ENCODE results near the gene XCL1.
A peak's percentile ranks its signal among the peaks of the same experiment; 100 is the strongest.

The XCL1 gene

DNA sequence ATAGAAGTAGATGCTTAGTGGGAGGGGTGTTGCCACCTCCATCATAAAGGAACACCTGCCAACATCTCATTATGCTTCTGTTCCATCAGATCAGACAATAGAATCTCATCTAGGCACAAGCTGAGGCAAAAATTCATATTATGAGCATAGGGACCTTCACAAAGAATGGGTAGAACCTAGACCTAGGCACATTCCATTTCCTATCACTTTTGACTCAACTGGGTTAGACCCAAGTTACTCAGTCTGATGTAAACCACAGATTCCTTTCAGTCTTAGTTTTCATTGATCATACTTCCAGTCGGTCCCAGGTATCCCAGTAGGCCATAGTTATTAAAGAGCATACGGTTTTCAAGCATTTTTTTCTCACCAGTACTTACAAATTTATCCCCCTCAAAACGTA is 21.7 kb downstream of the XCL1 start:
- Histone ChIP-seq H4K91ac (ENCODE audit: low read depth, low read length) (no peak overlapping the region), H2BK12ac (ENCODE audit: low read length) (no peak overlapping the region), H3K79me2 (ENCODE audit: control insufficient read depth, insufficient read depth, low read length, poor library complexity) (no peaks in the 10 kb centered on the region), H2AFZ (ENCODE audit: insufficient read depth, low read length, poor library complexity) (no peak overlapping the region), H4K8ac (ENCODE audit: low read depth, low read length) (no peak overlapping the region), H3K4me1 (ENCODE audit: control insufficient read depth in 1 of 2, insufficient read depth in 2 of 2, low read length in 2 of 2) (no peaks in the 10 kb centered on the region), H3K79me1 (ENCODE audit: low read length) (no peaks in the 10 kb centered on the region), H3K4me2 (ENCODE audit: low read length) (no peak overlapping the region), H2BK120ac (ENCODE audit: insufficient read depth, low read length, poor library complexity) (no peak overlapping the region), H3K27me3 (ENCODE audit: insufficient read depth, low read length) (no peaks in the 10 kb centered on the region), H3K9me3 (ENCODE audit: insufficient read depth, low read depth, low read length) (no peaks in the 10 kb centered on the region), H3K9ac (ENCODE audit: low read length) (no peak overlapping the region), H4K12ac (ENCODE audit: low read depth, low read length) (no peak overlapping the region), H3K27ac (ENCODE audit: low read depth, low read length) (no peak overlapping the region), H3K14ac (ENCODE audit: low read length) (no peak overlapping the region), H3K36me3 (ENCODE audit: control insufficient read depth in 1 of 2, insufficient read depth in 2 of 2, low read length in 2 of 2) (no peaks in the 10 kb centered on the region), H2AK5ac (ENCODE audit: low read length) (no peak overlapping the region), H2BK5ac (ENCODE audit: low read depth, low read length, poor library complexity) (no peak overlapping the region), H3K23ac (ENCODE audit: low read length) (no peak overlapping the region), H3K18ac (ENCODE audit: low read length) (no peak overlapping the region), H3K4me3 (ENCODE audit: low read depth, low read length) (no peak overlapping the region), H3K4ac (ENCODE audit: low read depth, low read length) (no peak overlapping the region)
- WGBS (ENCODE audit: extremely low coverage, insufficient coverage, insufficient read length), result no CpG with 5 or more reads among the region's 3 CpGs
- DNase-seq, result no peak

DNA sequence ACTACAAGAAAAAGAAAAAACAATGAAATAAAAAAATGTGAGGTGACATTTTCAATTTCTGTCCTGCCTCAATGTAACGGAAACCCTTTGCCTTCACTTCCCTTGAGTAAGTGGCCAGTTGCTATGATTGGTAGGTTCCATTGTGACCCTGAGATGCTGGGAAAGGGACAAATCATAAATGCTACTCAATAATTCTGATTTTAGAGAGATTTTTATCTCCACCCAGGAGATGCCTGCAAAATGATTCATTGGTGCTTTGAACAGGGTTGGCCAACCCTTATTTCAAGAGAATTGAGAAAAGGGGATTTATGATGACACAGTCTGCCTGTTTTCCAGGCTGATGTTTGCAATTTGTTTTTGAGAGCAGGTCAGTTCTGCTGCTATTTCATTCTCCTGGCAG is 22.5 kb downstream of the XCL1 start:
- no peak overlapping the region for H2BK120ac ChIP-seq (ENCODE audit: insufficient read depth, low read length, poor library complexity)
- H3K18ac ChIP-seq (ENCODE audit: low read length), result no peak overlapping the region
- no peak overlapping the region for H3K14ac ChIP-seq (ENCODE audit: low read length)
- no peak for DNase-seq
- H2BK12ac ChIP-seq (ENCODE audit: low read length), result no peak overlapping the region
- no peak overlapping the region for H3K27ac ChIP-seq (ENCODE audit: low read depth, low read length)
- WGBS (ENCODE audit: extremely low coverage, insufficient coverage, insufficient read length), result no CpG with 5 or more reads among the region's 1 CpG
- H4K8ac ChIP-seq (ENCODE audit: low read depth, low read length), result no peak overlapping the region
- no peaks in the 10 kb centered on the region for H3K4me1 ChIP-seq (ENCODE audit: control insufficient read depth in 1 of 2, insufficient read depth in 2 of 2, low read length in 2 of 2)
- no peak overlapping the region for H3K4ac ChIP-seq (ENCODE audit: low read depth, low read length)
- H3K27me3 ChIP-seq (ENCODE audit: insufficient read depth, low read length), result no peaks in the 10 kb centered on the region
- no peak overlapping the region for H2AK5ac ChIP-seq (ENCODE audit: low read length)
- H3K79me1 ChIP-seq (ENCODE audit: low read length), result no peaks in the 10 kb centered on the region
- H3K36me3 ChIP-seq (ENCODE audit: control insufficient read depth in 1 of 2, insufficient read depth in 2 of 2, low read length in 2 of 2), result no peaks in the 10 kb centered on the region
- H4K91ac ChIP-seq (ENCODE audit: low read depth, low read length), result no peak overlapping the region
- no peaks in the 10 kb centered on the region for H3K79me2 ChIP-seq (ENCODE audit: control insufficient read depth, insufficient read depth, low read length, poor library complexity)
- no peak overlapping the region for H4K12ac ChIP-seq (ENCODE audit: low read depth, low read length)
- no peak overlapping the region for H2BK5ac ChIP-seq (ENCODE audit: low read depth, low read length, poor library complexity)
- no peak overlapping the region for H3K23ac ChIP-seq (ENCODE audit: low read length)
- H2AFZ ChIP-seq (ENCODE audit: insufficient read depth, low read length, poor library complexity), result no peak overlapping the region
- no peaks in the 10 kb centered on the region for H3K9me3 ChIP-seq (ENCODE audit: insufficient read depth, low read depth, low read length)
- no peak overlapping the region for H3K4me3 ChIP-seq (ENCODE audit: low read depth, low read length)
- H3K4me2 ChIP-seq (ENCODE audit: low read length), result no peak overlapping the region
- no peak overlapping the region for H3K9ac ChIP-seq (ENCODE audit: low read length)

DNA sequence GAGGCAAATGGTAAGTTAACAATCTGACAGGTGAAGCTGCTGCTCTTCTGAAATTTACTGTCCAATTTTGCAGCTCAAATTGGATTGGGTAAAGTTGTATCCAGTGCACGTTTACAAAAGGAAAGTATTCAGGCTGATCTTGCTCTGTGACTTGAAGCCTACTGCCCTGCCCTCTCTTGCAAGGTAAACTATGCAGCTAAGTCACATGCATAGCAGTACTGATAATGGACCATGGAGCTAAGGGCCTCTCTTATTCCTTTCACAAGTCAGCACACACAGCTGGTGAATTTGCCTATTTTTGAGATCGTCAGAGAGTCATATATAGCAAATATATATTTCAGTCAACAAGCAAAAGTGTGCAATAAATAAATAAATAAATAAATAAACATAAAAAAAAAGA is 23.2 kb downstream of the XCL1 start:
- H2BK5ac ChIP-seq (ENCODE audit: low read depth, low read length, poor library complexity), result no peak overlapping the region
- no peak overlapping the region for H3K18ac ChIP-seq (ENCODE audit: low read length)
- no peak overlapping the region for H3K4ac ChIP-seq (ENCODE audit: low read depth, low read length)
- no peaks in the 10 kb centered on the region for H3K79me1 ChIP-seq (ENCODE audit: low read length)
- H3K9me3 ChIP-seq (ENCODE audit: insufficient read depth, low read depth, low read length), result no peaks in the 10 kb centered on the region
- H2AK5ac ChIP-seq (ENCODE audit: low read length), result no peak overlapping the region
- H3K4me1 ChIP-seq (ENCODE audit: control insufficient read depth in 1 of 2, insufficient read depth in 2 of 2, low read length in 2 of 2), result no peaks in the 10 kb centered on the region
- H3K4me3 ChIP-seq (ENCODE audit: low read depth, low read length), result no peak overlapping the region
- H2BK12ac ChIP-seq (ENCODE audit: low read length), result no peak overlapping the region
- no peaks in the 10 kb centered on the region for H3K79me2 ChIP-seq (ENCODE audit: control insufficient read depth, insufficient read depth, low read length, poor library complexity)
- H2AFZ ChIP-seq (ENCODE audit: insufficient read depth, low read length, poor library complexity), result no peak overlapping the region
- no peak overlapping the region for H3K9ac ChIP-seq (ENCODE audit: low read length)
- H3K14ac ChIP-seq (ENCODE audit: low read length), result no peak overlapping the region
- H2BK120ac ChIP-seq (ENCODE audit: insufficient read depth, low read length, poor library complexity), result no peak overlapping the region
- H3K27ac ChIP-seq (ENCODE audit: low read depth, low read length), result no peak overlapping the region
- no peak overlapping the region for H4K8ac ChIP-seq (ENCODE audit: low read depth, low read length)
- WGBS (ENCODE audit: extremely low coverage, insufficient coverage, insufficient read length), result no CpG with 5 or more reads among the region's 2 CpGs
- DNase-seq, result peak in 1 of 2 donors; percentile 57
- H3K27me3 ChIP-seq (ENCODE audit: insufficient read depth, low read length), result no peaks in the 10 kb centered on the region
- H4K91ac ChIP-seq (ENCODE audit: low read depth, low read length), result no peak overlapping the region
- H3K4me2 ChIP-seq (ENCODE audit: low read length), result no peak overlapping the region
- no peaks in the 10 kb centered on the region for H3K36me3 ChIP-seq (ENCODE audit: control insufficient read depth in 1 of 2, insufficient read depth in 2 of 2, low read length in 2 of 2)
- H3K23ac ChIP-seq (ENCODE audit: low read length), result no peak overlapping the region
- H4K12ac ChIP-seq (ENCODE audit: low read depth, low read length), result no peak overlapping the region

DNA sequence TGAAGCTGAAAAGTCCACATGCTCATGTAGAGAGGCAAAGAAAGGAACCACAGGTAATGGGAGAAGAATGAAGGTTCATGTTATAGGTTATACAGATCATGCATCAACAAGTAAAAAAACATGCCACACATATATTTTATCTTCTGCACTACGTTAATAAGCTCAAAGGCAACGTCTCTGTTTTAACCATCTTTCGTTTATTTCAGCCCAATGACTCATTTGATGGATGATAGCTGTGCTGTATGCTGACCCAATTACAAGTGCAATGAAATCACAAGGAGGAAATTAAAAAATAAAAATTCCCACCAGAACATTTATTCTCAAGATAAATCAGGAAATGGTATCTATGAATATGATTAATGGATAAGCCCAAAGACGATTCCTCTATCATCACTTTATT is 24.6 kb downstream of the XCL1 start:
- H3K4me2 ChIP-seq (ENCODE audit: low read length), result no peak overlapping the region
- H4K8ac ChIP-seq (ENCODE audit: low read depth, low read length), result no peak overlapping the region
- H3K27ac ChIP-seq (ENCODE audit: low read depth, low read length), result no peak overlapping the region
- H3K79me2 ChIP-seq (ENCODE audit: control insufficient read depth, insufficient read depth, low read length, poor library complexity), result no peaks in the 10 kb centered on the region
- H2AFZ ChIP-seq (ENCODE audit: insufficient read depth, low read length, poor library complexity), result no peak overlapping the region
- no peak overlapping the region for H3K18ac ChIP-seq (ENCODE audit: low read length)
- no peak overlapping the region for H4K12ac ChIP-seq (ENCODE audit: low read depth, low read length)
- H3K9ac ChIP-seq (ENCODE audit: low read length), result no peak overlapping the region
- H3K79me1 ChIP-seq (ENCODE audit: low read length), result no peaks in the 10 kb centered on the region
- no peak overlapping the region for H2AK5ac ChIP-seq (ENCODE audit: low read length)
- no peaks in the 10 kb centered on the region for H3K36me3 ChIP-seq (ENCODE audit: control insufficient read depth in 1 of 2, insufficient read depth in 2 of 2, low read length in 2 of 2)
- WGBS (ENCODE audit: extremely low coverage, insufficient coverage, insufficient read length), result no CpG with 5 or more reads among the region's 4 CpGs
- no peak overlapping the region for H2BK120ac ChIP-seq (ENCODE audit: insufficient read depth, low read length, poor library complexity)
- no peaks in the 10 kb centered on the region for H3K27me3 ChIP-seq (ENCODE audit: insufficient read depth, low read length)
- no peak overlapping the region for H3K4me3 ChIP-seq (ENCODE audit: low read depth, low read length)
- no peak overlapping the region for H2BK5ac ChIP-seq (ENCODE audit: low read depth, low read length, poor library complexity)
- no peaks in the 10 kb centered on the region for H3K9me3 ChIP-seq (ENCODE audit: insufficient read depth, low read depth, low read length)
- H4K91ac ChIP-seq (ENCODE audit: low read depth, low read length), result no peak overlapping the region
- no peak overlapping the region for H2BK12ac ChIP-seq (ENCODE audit: low read length)
- H3K14ac ChIP-seq (ENCODE audit: low read length), result no peak overlapping the region
- H3K23ac ChIP-seq (ENCODE audit: low read length), result no peak overlapping the region
- H3K4ac ChIP-seq (ENCODE audit: low read depth, low read length), result no peak overlapping the region
- DNase-seq, result no peak
- H3K4me1 ChIP-seq (ENCODE audit: control insufficient read depth in 1 of 2, insufficient read depth in 2 of 2, low read length in 2 of 2), result no peaks in the 10 kb centered on the region

All from trophoblast cell (in vitro differentiated cells and primary cell).